Endodermal cell (in vitro differentiated cells): ENCODE results near the gene RREB1. TPM values are rescaled to one million over a fixed set of nuclear protein-coding genes. Genes with fewer than 3 reads are reported as not detected.

Experiments
- DNase-seq: peaks from one replicate; pipeline ENCODE4 v3.0.0-alpha.2; 2017
- H3K27ac ChIP-seq: 2 replicates; pipeline ENCODE4 v1.5.1; 2013; ENCODE audit warnings: mild to moderate bottlenecking, low read depth, low read length, moderate library complexity
- H3K27me3 ChIP-seq: 2 replicates; pipeline ENCODE4 v1.6.1; 2013; ENCODE audit warnings: mild to moderate bottlenecking, low read length, moderate library complexity; ENCODE audit not compliant: insufficient read depth, control insufficient read depth, poor library complexity, severe bottlenecking
- H3K36me3 ChIP-seq: 2 replicates; pipeline ENCODE4 v1.7.0; 2013; ENCODE audit warnings: mild to moderate bottlenecking, low read length, moderate library complexity; ENCODE audit not compliant: control insufficient read depth, insufficient read depth
- H3K4me1 ChIP-seq: one replicate; pipeline ENCODE4 v1.7.0; 2013; ENCODE audit warnings: low read length; ENCODE audit not compliant: control insufficient read depth, insufficient read depth
- H3K4me3 ChIP-seq: 2 replicates; pipeline ENCODE4 v1.5.1; 2013; ENCODE audit warnings: mild to moderate bottlenecking, low read length, moderate library complexity
- H3K9ac ChIP-seq: 2 replicates; pipeline ENCODE4 v1.6.1; 2013; ENCODE audit warnings: mild to moderate bottlenecking, low read length, moderate library complexity; ENCODE audit not compliant: poor library complexity, severe bottlenecking; ENCODE audit errors: extremely low read depth
- H3K9me3 ChIP-seq: 2 replicates; pipeline ENCODE4 v1.6.1; 2013; ENCODE audit warnings: mild to moderate bottlenecking, low read length, moderate library complexity; ENCODE audit not compliant: control insufficient read depth
- H3K27ac Mint-ChIP-seq: 2 replicates; pipeline ENCODE4 v1.8.0; 2020; ENCODE audit warnings: mixed read lengths
- H3K27me3 Mint-ChIP-seq: 2 replicates; pipeline ENCODE4 v1.8.0; 2021; ENCODE audit warnings: mild to moderate bottlenecking, mixed read lengths; ENCODE audit not compliant: insufficient read depth
- H3K36me3 Mint-ChIP-seq: 2 replicates; pipeline ENCODE4 v1.8.0; 2020; ENCODE audit warnings: low read depth, mixed read lengths
- H3K4me1 Mint-ChIP-seq: 2 replicates; pipeline ENCODE4 v1.8.0; 2020; ENCODE audit warnings: mixed read lengths
- H3K4me3 Mint-ChIP-seq: 2 replicates; pipeline ENCODE4 v1.8.0; 2020; ENCODE audit warnings: mild to moderate bottlenecking, moderate library complexity, mixed read lengths
- H3K9me3 Mint-ChIP-seq: 2 replicates; pipeline ENCODE4 v1.8.0; 2020; ENCODE audit warnings: mild to moderate bottlenecking, mixed read lengths
- CTCF ChIP-seq: fragments of 200-600 bp; sonication (generic); conservative IDR thresholded peaks from 2 replicates; pipeline ENCODE4 v1.5.0; 2021; ENCODE audit warnings: antibody characterized with exemption, mild to moderate bottlenecking
- WGBS, 2 experiments: methylation state at CpG; one replicate each; pipeline versions ENCODE4 v1.1.5 to v1.1.7; 2013; ENCODE audit warnings: missing lambda C conversion rate in 2 of 2, mixed read lengths in 1 of 2; ENCODE audit not compliant: insufficient coverage in 1 of 2, insufficient read length in 1 of 2; 5-methylcytosine and 5-hydroxymethylcytosine counted together
- total RNA-seq, 2 donors: library from RNA; stranded (reverse); fragmentation: NEBNext Ultra II Directional in 1 of 2; extraction: Animal tissue kit (Norgen Biotek cat#: 25700) in 1 of 2; gene quantifications; 2 replicates in 1 of 2; 3 replicates in 1 of 2; pipeline ENCODE4 v1.2.1, GENCODE V29; 2021

The RREB1 gene
- total RNA-seq, 2 donors from 2014 or later: 51.2 to 64.3 TPM

DNA sequence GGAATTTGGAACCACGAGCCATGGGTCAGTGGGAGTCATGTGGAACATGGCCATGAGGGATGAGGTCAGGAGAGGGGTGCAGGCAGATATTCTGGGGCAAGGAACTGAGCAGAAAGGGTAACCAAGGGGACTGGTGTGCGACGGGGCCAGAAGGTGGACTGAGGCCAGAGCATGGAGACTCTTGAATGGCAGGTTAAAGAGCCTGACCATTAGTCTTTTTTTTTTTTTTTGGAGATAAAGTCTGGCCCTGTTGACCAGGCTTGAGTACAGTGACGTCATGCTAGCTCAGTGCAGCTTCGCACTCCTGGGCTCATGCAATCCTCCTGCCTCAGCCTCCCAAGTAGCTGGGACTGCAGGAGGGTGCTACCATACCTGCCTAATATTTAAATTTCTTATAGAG is 64.0 kb downstream of the RREB1 start:
- DNase-seq: no peak
- no peaks in the 10 kb centered on the region for H3K9me3 Mint-ChIP-seq
- no peaks in the 10 kb centered on the region for H3K27me3 Mint-ChIP-seq
- H3K9me3 ChIP-seq: no peaks in the 10 kb centered on the region
- H3K36me3 Mint-ChIP-seq: peaks cover 6% of the 10 kb centered on the region
- H3K4me1 ChIP-seq: peaks cover 25% of the 10 kb centered on the region
- H3K4me3 ChIP-seq: no peak overlapping the region
- H3K27me3 ChIP-seq: no peaks in the 10 kb centered on the region
- H3K27ac ChIP-seq: no peak overlapping the region
- WGBS, 2 experiments: 96 to 100% methylated on average over 3 to 5 of the region's 5 CpGs
- no peak for TF ChIP-seq CTCF
- H3K36me3 ChIP-seq: peaks cover 12% of the 10 kb centered on the region
- no peak overlapping the region for H3K4me3 Mint-ChIP-seq
- no peak overlapping the region for H3K27ac Mint-ChIP-seq
- H3K4me1 Mint-ChIP-seq: peaks cover 68% of the 10 kb centered on the region
- H3K9ac ChIP-seq: no peak overlapping the region

DNA sequence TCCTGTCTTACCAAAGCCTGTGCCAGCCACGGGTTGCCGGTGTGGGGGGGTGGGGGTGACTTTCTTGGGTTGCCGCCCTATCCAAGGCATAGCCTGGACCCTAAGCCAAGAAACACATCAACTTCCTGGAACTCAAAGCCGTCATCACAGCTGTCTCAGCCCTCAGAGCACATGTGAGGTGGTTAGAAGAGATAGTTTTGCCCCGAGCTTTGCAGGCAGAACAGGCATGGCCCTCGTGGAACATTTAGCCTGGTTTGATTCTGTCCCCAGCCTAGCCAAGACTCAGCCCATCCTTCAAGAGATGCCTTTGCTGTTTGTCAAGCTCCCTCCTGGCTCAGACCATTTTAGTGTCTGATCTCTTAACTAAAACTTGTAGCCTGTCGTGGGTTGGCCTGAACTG is 64.9 kb downstream of the RREB1 start:
- DNase-seq: no peak
- Histone ChIP-seq H3K27me3 (no peaks in the 10 kb centered on the region), H3K9ac (no peak overlapping the region), H3K36me3 (peaks cover 18% of the 10 kb centered on the region), H3K9me3 (no peaks in the 10 kb centered on the region), H3K4me1 (peaks cover 22% of the 10 kb centered on the region), H3K4me3 (no peak overlapping the region), H3K27ac (no peak overlapping the region)
- Mint-ChIP-seq H3K4me1 (peaks cover 65% of the 10 kb centered on the region), H3K9me3 (no peaks in the 10 kb centered on the region), H3K36me3 (peaks cover 14% of the 10 kb centered on the region), H3K27ac (peak overlapping the region; percentile 67), H3K4me3 (no peak overlapping the region), H3K27me3 (no peaks in the 10 kb centered on the region)
- 92 to 97% methylated on average over 4 to 6 of the region's 7 CpGs for WGBS, 2 experiments
- no peak for TF ChIP-seq CTCF

GRCh38 chr6:7173843-7174503 is 66.2 kb downstream of the RREB1 start:
- Histone ChIP-seq H3K27ac (no peak overlapping the region), H3K4me3 (peak overlapping the region; percentile 67), H3K9me3 (no peaks in the 10 kb centered on the region), H3K36me3 (peaks cover 28% of the 10 kb centered on the region), H3K9ac (no peak overlapping the region), H3K27me3 (no peaks in the 10 kb centered on the region), H3K4me1 (peaks cover 15% of the 10 kb centered on the region)
- Mint-ChIP-seq H3K9me3 (no peaks in the 10 kb centered on the region), H3K27ac (peak overlapping the region; percentile 67), H3K4me3 (peak overlapping the region; percentile 41), H3K36me3 (peaks cover 22% of the 10 kb centered on the region), H3K4me1 (peaks cover 56% of the 10 kb centered on the region), H3K27me3 (no peaks in the 10 kb centered on the region)
- TF ChIP-seq CTCF: no peak
- WGBS, 2 experiments: 7 to 32% methylated on average over 3 to 9 of the region's 9 CpGs
- peak; percentile 85 for DNase-seq
